CD4-positive, alpha-beta T cell treated with Interleukin-15 for 1 hour (primary cell): ENCODE measurements around the gene CPLX1.
"Not testable (repeated sequence)": the region's sequence is repeated elsewhere in the genome, so short reads cannot be mapped to it uniquely, and the experiment has no call there.

ENCODE experiments used
- DNase-seq: peaks from one replicate; pipeline ENCODE4 v3.0.0-alpha.2; 2020

Gene CPLX1

DNA sequence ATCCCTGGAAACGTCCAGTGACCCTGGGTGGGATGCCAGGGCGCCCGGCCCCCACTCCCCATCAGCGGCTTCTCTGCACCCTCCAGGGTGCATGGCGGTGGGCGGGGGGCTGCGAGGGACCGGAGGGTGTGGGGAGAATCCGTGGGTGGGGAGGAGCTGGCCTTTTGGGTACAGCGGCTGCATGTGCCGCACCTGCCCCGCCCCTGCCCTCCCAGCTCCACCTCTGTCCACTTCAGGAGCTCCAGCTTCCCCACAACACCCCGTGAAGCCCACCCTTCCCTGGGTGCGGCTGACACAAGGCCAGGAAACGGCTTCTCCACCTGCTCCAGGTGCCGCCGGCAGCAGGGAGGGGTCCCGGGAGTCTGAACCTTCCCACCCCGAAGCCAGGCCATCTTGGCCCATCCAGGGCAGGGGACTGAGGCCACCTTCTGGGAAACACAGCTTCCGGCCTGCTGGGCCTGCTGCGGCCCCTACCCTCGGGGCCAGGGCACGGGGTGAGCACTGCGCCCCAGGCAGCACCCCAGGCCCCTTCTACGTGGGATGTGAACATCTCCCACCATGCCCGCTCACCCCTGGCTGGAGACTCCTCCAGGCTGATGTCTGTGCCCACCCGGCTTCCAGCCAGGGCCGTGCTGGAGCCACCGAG lies 34.6 kb downstream of the CPLX1 start:
- no peak for DNase-seq

DNA sequence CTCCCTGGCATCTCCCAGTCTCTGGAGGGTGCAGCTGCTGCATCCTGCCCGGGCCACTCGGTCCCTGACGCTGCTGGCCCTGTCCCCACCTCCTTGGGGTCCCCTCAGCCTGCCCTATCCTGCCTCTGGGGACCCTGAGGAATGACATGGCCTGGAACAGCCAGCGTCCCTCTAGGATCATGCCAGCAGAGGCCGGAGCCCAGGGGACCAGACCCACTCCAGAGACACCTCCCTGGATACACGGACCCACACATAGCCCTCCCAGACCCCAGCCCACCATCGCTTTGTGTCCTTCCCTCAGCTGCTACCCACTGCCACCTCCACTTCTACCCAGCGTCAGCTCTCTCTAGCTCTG lies 35.5 kb downstream of the CPLX1 start:
- DNase-seq = no peak

DNA sequence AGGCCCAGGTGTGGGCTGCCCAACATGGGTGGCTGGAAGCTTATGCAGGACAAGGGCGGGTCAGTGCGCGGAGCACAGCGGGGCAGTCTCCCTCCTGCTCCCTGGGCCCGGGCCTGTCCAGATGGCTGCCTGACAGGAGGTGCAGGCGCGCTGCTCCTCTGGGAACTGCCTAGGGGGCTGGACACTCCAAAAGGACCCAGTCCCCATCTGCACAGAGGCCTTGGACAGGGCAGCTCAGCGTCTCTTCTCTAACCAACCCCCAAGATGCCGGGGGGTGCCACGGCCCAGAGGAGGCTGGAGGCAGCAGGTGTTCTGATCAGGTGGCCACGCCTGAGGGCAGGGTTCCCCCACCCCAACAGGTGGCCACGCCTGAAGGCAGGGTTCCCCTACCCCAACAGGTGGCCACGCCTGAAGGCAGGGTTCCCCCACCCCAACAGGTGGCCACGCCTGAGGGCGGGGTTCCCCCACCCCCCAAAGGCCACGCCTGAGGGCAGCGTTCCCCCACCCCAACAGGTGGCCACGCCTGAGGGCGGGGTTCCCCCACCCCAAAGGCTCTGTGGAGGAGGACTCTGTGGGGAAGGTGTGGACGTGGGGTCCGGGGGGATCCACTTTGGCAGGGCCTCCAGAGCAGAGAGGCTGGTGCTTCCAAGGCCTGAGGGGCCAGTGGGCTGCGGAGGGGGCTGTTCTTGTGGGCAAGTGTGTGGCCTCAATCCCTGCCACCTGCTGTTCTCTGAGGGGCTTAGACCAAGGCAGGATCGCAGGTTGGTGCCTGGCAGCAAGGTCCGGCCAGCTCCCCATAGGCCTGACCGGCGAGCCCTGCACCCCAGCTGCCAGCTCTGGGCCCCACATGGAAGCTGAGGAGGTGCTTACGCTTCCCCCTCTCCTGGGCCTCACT lies 36.1 kb downstream of the CPLX1 start:
- DNase-seq = no peak

DNA sequence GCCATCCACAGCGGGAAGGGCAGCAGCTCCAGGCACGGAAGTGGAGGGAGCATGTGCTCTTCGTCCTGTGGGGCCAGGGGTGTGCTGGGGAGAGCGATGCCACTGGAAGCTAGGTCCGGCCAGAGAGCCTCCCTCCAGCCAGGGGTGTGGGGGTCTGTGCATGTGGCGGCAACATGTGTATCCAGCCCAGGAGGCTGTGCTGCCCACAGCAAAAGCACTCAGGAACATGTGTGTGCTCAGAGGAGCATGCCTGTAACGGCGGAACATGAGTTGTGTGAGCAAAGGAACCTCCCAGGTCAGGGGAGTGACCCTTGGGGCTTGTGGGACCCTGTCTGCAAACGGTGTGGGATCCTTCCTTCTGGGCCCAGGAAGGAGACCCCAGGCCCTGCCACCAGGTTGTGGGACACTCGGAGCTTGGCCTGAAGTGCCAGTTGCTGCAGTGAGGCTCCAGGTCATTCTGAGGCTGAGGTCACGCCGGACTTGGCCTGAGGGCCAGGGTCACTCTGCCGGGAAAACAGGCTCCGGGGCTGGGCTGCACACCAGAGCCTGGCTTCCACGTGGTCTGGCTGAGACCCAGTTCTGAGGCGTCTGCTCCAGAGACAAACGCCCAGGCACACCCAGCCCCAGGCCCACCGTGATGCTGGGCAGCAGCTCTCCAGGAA lies 37.2 kb downstream of the CPLX1 start:
- DNase-seq = no peak

DNA sequence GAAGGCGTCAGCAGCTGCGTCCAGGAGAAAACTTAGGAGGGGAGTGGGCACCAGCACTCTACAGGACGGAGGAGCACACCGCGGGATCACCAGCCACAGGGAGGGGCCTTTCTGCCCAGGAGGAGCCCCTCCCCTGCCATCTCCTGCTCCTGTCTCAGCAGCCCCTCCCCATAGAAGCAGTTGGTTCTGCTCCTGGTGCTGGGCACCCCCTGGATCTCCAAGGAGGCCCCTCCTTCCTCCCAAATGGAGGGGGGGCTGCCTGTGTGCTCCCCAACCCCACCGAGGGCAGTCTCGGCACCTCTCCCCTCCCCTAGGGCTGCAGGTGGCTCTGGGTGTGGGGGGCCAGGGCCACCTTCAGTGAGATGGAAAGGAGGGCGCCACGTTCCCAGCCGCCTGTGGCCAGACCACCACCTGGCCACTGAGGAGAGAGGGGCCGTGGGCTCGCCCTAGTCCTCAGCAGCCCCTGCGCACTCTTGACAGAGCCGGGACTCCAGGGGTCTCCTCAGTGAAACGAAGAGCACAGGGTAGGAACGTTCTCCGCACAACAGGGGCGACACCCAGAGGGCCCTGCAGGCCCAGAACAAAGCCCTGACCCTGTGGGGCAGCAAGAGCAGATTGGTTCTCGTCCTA lies 37.8 kb downstream of the CPLX1 start:
- DNase-seq = no peak

DNA sequence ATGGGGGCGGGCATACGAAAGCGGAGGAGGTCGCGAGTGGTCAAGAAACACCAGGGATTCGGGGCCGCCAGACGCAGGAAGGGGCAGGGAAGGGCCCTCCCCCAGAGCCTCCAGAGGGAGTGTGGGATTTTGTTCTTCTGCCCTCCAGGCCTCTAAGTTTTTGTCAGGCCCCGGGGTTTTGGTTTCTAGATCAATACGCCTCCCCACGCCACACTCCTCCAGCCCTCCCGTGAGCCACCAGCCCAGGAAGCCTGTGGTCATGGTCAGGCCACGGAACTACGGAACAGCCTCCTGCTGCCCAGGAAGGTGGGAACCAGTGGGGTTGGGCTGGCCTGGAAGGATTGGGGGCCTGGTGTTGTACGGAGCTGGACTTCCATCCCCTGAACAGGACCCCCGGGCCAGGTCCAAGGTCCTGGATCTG lies 38.4 kb downstream of the CPLX1 start:
- no peak for DNase-seq

DNA sequence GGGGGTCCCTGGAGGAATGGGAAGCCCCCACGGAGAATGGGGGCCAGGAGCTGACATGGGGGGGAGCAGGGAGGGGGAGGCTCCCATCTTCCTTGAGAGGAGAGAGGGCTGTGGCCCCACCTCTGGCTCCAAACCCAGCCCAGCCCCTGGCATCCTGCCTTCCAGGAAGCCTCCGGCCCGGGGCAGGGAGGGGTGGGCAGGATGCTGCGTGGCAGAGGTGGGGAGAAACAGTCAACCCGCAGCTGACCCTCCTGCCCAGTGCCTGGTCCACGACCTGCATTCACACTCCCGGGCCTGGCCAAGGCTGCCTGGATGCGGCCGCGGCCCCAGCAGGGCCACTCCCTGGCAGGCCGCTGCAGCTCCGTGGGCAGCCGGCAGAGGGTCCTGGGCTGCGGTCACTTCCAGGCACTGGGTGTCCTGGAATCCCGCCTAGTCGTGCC lies 39.0 kb downstream of the CPLX1 start:
- no peak for DNase-seq

DNA sequence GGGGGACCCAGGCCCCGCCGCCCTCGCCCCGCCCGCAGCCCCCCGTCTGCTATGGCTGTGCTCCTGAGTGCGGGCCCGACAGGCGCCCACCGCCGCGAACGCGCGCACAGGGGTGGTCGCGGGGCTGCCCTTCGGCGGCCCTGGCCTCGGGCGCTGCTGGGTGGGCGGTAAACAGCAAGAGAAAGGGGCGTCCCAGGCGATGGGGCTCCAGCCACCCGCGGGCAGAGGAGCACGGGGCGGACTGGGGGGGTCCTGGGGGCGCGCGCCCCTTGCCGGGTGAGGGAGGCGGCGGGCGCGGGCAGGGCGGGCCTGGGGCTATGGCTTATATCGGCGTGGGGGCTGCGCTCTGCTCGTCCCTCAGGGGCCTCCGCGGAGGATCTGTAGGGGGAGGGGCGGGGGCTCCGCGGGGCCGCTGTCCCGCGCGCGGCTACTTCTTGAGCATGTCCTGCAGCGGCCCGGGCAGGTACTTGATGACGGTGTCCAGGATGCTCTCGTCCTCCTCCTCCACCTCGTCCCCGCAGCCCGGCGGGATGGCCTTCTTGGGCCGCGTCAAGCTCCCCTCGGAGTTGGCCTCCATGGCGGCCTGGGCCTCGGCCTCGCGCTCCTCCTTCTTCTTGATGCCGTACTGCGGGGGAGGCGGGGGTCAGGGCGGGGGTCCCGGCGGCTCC lies 39.7 kb downstream of the CPLX1 start:
- no peak for DNase-seq

DNA sequence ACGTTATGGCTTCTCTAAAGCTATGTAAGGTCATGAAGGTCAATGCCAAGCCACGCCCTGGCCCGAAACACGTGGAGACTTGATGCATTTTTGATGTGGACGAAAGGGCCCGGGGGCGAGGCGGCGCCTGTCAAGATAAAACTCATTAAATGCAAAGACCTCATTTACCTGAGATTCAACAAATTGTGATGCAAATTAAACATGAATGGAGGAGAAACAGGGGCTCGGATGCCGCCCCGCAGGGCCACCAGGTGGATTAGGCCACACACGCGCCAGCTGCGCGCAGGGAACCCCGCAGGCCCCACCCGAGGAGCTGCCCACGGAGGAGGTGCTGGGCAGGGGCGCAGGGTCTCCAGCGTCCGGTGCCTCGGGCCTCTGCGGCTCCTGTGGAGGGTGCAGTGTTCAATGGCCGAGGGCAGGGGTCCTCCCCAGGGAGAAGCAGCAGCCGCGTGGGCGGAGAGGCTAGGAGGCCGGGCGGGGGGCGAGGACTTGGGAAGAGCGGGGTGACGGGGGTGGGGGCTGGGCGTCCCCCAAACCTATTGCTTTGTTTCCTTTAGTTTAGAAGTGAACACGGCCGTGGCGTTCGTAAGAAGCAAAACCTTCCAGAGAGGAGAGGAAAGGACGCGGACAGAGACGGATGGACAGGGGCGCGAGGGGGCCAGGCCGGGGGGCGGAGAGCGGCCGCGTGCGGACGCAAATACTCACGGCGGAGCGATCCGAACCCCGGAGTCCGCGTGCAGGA lies 40.4 kb downstream of the CPLX1 start:
- DNase-seq = no peak

DNA sequence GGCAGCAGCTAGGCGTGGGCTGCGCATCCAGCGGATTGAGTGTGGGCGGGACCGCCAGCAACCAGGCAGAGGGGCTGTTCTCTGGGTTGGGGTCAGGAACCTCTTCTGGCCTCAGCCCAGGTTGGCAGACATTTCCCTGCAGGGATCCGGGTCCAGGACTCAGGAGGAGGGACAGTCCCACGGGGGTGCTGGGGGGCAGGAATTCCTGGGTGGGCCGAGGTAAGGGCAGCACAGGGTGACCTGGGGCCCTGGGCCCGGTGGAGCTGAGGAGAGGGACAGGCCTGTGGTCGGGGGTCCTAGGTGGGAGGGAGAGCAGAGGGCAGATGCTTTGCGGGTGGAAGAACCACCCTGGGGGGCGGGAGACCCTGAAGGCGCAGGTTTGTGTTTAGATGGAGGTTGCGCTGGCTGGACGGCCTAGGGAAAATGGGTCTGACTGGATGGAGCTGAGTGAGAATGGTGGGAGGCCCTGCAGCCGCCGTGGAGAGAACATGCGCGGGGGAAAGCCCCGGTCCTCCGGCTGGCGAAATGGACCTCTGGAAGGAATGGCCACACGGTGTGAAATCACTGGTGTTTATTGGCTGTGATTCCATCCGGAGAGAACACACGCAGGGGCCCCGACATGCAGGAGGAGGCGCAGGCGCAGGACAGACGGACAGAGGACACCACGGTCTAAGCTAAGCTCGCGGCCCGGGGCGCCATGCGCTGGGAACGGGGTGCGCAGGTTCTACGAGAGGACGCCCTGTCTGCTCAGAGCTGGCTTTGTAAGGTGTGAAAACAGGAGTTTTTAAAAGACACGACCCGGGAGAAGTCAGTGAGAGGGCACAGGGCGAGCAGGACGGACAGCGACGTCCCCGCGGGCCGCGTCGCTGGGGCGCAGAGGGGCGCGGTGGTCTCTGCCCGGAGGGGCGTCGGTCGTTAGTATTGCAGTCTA lies 41.3 kb downstream of the CPLX1 start:
- DNase-seq = no peak

DNA sequence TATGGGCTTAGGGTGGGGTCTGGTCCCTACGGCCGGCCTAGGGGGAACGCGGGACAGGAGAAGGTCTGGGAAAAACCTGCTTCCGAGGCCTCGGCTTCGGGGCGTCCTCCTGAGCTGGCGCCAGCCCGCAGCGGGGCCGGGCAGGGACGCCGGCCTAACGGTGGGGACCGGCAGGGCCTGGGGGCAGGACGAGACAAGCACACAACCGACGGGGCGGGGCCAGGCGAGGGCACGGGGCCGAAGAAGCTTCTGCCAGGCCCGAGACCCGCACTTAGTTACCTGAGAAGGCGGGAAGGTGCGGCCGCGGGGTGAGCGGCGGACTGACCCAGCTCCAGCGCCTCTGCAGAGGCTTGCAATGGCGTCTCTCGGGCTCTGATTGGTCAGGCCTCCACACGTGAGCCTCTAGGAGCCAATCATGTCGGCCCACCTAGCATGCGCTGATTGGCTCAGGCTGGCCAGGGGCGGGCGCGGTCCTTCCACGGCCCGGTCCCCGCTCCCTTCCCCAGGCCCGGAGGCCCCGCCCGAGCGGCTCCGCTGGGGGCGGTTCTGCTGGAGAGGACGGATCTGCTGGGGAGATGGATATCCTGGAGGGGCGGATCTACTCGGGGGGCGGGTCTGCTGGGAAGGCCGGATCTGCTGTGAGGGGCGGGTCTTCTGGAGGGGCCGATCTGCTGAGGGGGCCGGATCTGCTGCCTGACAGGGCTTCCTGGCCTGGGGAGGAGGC lies 44.3 kb downstream of the CPLX1 start:
- DNase-seq = peak; percentile 99

DNA sequence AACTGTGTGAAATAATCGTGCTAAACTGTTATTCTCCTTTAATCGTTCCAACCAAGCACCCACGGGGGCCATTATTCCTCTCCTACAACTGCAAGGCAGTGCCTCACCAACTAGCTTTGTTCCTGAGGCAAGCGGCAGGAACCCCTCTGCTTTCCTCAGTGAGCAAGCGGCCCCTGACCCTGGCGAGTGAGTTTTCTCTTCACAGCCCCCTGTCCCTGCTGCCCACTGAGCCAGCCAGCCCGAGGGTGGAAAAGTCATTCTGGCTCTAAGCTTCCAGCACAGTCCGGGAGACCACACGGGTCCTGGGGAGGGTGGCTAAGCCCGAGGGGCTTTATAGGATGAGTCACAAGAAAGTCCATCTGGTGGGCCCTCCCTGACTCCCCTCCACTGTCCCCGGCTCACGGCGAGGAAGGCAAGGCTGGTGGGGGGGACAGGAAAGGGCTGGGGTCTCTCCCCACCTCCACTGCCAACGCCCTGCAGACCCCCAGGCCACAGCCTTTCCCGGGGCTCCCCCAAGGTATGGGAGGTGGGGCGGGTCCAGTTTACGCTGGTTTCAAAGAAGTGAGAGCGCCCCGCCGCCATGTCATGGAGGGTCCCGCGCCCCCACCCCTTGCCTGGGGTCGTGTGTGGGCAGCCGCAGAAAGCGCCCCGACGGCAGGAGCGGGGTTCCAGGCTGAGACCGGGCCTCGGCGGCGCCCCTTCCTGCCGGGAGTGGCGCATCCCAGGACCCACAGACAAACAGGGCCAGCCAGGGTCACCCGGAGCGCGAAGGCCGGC lies 45.0 kb downstream of the CPLX1 start:
- no peak for DNase-seq

DNA sequence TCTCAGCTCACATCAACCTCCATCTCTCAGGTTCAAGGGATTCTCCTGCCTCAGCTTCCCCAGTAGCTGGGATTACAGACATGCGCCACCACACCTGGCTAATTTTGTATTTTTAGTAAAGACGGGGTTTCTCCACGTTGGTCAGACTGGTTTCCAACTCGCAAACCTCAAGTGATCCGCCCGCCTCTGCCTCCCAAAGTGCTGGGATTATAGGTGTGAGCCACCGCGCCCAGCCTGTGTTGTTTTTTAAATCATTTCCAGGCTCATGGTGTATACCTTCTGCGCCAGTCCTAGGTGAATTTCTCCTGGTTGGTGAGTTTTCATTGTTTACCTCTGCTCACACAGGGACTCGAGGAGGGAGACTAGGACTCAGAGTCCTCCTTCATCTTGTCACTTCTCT lies 45.7 kb downstream of the CPLX1 start:
- DNase-seq = not testable (repeated sequence)

DNA sequence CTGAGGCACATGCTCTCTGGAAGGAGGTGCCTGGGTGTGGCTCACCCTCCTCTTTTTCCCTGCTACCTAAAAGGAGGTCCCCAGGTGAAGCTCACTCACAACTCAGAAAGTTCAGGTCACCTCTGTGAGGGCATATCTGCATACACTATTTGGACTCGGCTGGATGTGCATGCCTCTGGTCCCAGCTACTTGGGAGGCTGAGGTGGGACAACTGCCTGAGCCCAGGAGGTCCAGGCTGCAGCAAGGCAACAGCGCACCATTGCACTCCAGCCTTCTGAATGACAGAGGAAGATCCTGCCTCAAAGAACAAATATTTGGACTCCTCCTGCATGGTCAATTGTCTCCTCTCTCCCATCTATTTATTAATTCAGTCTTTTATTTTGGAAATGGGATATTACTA lies 46.4 kb downstream of the CPLX1 start:
- no peak for DNase-seq

DNA sequence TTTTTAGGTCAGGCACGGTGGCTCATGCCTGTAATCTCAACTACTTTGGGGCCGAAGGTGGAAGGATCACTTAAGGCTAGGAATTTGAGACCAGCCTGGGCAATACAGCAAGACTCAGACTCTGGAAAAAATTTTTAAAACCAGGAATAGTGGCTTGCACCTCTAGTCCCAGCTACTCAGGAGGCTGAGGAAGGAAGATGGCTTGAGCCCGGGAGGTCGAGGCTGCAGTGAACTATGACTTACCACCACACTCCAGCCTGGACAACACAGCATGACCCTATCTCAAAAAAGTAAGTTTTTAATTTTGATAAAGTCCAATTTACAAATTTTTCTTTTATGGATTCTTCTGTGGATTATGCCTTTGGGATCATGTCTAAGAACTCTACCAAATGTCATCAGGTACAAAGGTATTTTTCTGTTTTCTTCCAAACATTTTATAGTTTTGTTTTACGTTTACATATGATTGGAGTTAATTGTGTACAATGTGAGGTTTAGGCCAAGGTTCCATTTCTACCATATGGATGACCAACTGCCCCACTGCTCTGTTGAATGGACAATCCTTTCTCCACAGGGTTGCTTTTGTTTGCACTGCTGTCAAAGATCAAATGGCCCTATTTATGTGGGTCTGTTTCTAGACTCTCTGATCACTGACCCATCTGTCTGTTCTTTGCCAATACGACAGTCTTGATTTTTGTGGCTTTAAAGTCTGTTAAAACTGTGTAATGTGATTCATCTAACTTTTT lies 48.2 kb downstream of the CPLX1 start:
- DNase-seq = no peak

DNA sequence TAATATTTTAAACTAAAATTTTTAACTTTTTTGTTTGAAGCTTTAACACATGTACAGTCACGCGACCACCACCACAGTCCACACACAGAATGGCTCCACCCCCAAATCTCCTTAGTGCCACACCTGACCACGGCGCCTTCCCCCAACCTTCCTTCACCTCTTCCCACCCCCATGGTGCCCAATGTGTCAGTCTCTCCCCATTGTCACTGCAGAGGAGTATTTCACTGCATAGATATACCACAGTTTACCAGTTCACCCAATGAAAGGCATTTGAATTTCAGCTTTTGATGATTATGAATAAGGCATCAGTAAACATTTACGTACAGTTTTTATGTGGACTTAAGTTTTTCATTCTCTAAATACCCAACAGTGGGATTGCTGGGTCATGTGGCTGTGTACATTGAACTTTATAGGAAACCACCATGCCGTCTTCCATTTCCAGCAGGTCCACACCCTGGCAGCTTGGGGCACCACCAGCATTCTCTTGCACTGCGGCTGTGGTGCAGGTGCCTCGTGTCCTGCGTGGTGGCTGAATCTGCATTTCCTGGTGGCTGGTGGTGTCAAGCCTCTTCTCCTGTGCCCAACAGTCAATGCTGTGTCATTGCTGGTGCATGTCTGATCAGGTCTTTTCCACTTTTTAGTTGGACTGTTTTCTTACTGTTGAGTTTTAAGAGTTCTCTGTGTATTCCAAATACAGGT lies 49.0 kb downstream of the CPLX1 start:
- no peak for DNase-seq

DNA sequence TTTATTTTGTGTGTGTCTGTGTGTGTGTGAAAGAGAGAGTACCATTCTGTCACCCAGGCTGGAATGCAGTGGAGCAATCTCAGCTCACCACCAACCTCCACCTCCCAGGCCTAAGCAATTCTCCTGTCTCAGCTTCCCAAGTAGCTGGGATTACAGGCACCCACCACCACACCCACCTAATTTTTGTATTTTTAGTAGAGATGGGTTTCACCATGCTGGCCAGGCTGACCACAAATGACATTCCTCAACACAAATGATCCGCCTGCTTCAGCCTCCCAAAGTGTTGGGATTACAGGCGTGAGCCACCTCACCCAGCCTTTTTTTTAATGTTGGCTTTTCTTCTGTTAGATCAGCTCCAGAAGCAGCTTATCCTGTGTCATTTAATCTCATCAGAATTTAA lies 50.4 kb downstream of the CPLX1 start:
- not testable (repeated sequence) for DNase-seq
